Hepatocyte (in vitro differentiated cells): Measurements from ENCODE around the gene THYN1.

Experiments used
- EZH2 ChIP-seq: fragments of 200-600 bp; sonication (generic); IDR thresholded peaks from 2 replicates; pipeline ENCODE4 v1.6.1; 2016; ENCODE audit warnings: antibody characterized with exemption, mild to moderate bottlenecking, borderline replicate concordance
- EZH2phosphoT487 ChIP-seq: fragments of 200-600 bp; sonication (generic); IDR thresholded peaks from one replicate; pipeline ENCODE4 v1.6.1; 2018; ENCODE audit warnings: antibody characterized with exemption, mild to moderate bottlenecking, low read depth, moderate library complexity; ENCODE audit not compliant: unreplicated experiment, severe bottlenecking
- TF ChIP-seq, protein P1 (sequence below): fragments of 200-600 bp; sonication (generic); IDR thresholded peaks from 2 replicates; pipeline ENCODE4 v1.5.1; 2016; ENCODE audit warnings: antibody characterized with exemption, mild to moderate bottlenecking; ENCODE audit not compliant: poor library complexity

DNA sequence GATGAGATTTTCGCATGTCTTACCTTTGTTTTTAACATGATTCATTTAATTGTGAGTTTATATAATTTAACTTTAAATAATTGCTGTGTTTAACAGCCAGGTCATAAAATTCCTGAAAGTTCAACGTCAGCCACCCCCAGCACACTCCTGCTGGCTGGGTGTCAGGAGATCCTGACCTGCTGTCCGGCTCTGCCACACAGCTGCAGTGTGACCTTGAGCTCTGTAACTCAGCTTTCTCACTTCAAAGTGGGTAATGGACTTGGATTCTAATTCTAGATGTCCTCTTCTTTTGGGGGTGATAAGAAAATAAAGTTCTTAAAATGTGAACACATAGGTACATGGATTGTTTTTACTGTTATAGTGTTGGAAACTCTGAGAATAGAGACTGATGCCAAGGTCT is 17.8 kb downstream of the THYN1 start:
- TF ChIP-seq, protein P1, sequence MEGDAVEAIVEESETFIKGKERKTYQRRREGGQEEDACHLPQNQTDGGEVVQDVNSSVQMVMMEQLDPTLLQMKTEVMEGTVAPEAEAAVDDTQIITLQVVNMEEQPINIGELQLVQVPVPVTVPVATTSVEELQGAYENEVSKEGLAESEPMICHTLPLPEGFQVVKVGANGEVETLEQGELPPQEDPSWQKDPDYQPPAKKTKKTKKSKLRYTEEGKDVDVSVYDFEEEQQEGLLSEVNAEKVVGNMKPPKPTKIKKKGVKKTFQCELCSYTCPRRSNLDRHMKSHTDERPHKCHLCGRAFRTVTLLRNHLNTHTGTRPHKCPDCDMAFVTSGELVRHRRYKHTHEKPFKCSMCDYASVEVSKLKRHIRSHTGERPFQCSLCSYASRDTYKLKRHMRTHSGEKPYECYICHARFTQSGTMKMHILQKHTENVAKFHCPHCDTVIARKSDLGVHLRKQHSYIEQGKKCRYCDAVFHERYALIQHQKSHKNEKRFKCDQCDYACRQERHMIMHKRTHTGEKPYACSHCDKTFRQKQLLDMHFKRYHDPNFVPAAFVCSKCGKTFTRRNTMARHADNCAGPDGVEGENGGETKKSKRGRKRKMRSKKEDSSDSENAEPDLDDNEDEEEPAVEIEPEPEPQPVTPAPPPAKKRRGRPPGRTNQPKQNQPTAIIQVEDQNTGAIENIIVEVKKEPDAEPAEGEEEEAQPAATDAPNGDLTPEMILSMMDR = no peak
- TF ChIP-seq EZH2 = no peak
- TF ChIP-seq EZH2phosphoT487 = no peak
